ENCODE data around the gene NAA10. TPM values are rescaled to one million over a fixed set of nuclear protein-coding genes. Genes with fewer than 3 reads are reported as not detected.

Gene NAA10
- total RNA-seq, 6 experiments from 2014 or later, result 36.1 to 56.2 (median 39.7) TPM

DNA sequence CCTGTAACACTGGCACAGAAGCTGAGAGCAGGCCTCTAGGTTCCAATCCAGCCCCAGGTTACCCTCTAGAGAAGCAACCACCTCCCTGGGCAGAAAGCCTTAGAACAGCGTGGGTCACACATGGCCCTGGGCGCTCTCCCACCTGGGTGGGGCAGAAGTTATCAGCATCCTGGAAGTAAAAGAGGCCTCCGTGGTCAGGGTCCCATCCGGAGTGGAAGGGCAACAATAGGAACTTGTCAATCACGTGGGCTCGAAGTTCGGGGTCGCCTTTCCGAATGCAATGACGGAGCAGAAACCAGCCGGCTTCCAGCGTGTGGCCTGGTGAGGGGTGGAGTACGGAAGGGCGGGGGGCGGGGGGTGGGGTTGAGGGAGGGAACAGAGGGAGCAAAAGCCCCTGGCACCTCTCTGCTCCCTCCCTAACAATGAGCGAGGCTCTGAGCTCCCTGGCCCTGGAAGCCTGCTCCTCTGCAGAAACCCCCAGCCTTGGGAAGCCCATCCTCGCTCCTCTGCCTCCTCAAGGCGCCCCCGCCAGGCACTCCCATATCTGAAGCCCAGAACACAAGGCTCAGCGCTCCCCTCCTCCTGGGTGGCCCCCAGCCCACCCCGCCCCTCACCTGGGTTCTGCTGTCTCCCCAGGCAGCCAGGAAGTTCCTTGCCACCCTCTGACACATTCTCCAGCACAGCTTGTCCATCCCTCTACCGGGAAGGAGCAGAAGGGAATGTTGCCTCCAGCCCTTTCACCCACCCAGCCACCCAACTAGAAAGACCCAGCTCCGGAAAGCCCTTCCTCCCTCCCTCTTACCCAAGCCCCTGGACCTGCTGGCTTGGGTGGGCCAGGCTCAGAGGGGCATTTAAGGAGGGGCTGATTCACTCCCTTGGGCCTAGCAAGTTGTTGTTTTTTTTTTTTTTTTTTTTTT lies 6.8 kb upstream of the NAA10 start:
- Histone ChIP-seq H3K9me3 (no peaks in the 10 kb centered on the region), H3K36me3 (no peaks in the 10 kb centered on the region), H3K4me3 (no peak overlapping the region), H3K27me3 (no peaks in the 10 kb centered on the region), H3K27ac (no peak overlapping the region), H3K4me1 (no peaks in the 10 kb centered on the region)
- TF ChIP-seq, protein P1, sequence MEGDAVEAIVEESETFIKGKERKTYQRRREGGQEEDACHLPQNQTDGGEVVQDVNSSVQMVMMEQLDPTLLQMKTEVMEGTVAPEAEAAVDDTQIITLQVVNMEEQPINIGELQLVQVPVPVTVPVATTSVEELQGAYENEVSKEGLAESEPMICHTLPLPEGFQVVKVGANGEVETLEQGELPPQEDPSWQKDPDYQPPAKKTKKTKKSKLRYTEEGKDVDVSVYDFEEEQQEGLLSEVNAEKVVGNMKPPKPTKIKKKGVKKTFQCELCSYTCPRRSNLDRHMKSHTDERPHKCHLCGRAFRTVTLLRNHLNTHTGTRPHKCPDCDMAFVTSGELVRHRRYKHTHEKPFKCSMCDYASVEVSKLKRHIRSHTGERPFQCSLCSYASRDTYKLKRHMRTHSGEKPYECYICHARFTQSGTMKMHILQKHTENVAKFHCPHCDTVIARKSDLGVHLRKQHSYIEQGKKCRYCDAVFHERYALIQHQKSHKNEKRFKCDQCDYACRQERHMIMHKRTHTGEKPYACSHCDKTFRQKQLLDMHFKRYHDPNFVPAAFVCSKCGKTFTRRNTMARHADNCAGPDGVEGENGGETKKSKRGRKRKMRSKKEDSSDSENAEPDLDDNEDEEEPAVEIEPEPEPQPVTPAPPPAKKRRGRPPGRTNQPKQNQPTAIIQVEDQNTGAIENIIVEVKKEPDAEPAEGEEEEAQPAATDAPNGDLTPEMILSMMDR (IDR thresholded peaks at IDR 0.05), result no peak
- TF ChIP-seq POLR2A (IDR thresholded peaks at IDR 0.05), result no peak
- WGBS (ENCODE audit: insufficient coverage, low coverage, low lambda C conversion rate, missing lambda C conversion rate), result 40% methylated on average over 18 of the region's 23 CpGs
- no peak for DNase-seq
- no peak for ATAC-seq
- intact Hi-C loops (cut with DNase I), result no loop called here

DNA sequence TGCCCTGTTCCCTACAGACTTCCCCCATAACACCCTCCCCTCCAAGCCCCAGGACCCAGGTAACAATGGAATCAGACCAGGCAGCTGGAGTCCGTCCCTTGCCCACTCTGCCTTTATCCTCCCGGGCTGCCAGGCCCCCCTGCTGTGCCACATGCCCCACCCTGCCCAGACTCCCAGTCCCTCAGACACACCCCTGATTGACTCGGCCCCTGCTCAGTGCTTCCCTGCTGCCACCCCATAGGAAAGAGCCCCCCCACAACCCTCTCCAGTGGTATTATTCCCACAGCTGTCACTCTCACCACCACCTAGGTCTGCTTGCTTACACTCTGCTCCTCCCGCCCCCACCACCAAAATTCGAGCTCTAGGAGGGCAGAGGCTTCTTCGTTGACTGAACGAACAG lies 4.7 kb upstream of the NAA10 start:
- Histone ChIP-seq H3K4me3 (no peak overlapping the region), H3K27ac (no peak overlapping the region), H3K27me3 (no peaks in the 10 kb centered on the region), H3K9me3 (no peaks in the 10 kb centered on the region), H3K4me1 (peaks cover 0 to 5% (median 0%) of the 10 kb centered on the region in 4 donors), H3K36me3 (no peaks in the 10 kb centered on the region)
- DNase-seq, result no peak
- intact Hi-C loops (cut with DNase I), result no loop called here
- no peak for ATAC-seq
- no peak for TF ChIP-seq POLR2A (IDR thresholded peaks at IDR 0.05)
- TF ChIP-seq, protein P1 (IDR thresholded peaks at IDR 0.05), result no peak
- WGBS (ENCODE audit: insufficient coverage, low coverage, low lambda C conversion rate, missing lambda C conversion rate), result 46% methylated on average over 4 of the region's 7 CpGs

DNA sequence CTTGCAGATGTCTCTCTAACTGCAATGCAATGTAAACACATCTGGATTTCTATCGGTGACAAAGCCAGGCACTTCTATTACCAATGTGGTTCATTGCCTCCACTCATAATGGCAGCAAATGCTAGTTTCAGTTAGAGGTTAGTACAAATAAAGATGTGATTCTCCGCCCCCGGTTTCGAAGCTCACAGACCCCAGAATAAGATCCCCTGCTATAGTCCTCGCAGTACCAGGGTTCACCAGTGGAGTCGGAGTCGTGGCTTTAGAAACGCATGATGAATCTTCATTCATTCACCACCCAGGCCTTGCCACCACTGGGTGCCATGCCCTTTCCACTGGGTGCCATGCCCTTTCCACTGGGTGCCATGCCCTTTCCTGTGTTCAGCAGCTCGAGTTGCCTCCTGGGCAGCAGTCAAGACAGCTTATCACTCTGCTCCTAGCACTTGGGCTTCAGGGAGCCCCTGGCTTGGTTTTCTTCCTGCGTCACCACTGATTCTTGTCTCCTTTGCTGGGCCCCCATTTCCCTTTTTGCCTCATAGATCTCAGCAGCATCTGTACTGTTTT lies 3.5 kb upstream of the NAA10 start:
- no peak for DNase-seq
- Histone ChIP-seq H3K9me3 (no peaks in the 10 kb centered on the region), H3K27me3 (no peaks in the 10 kb centered on the region), H3K27ac (no peak overlapping the region), H3K4me3 (no peak overlapping the region), H3K36me3 (no peaks in the 10 kb centered on the region), H3K4me1 (peaks cover 0 to 13% (median 4%) of the 10 kb centered on the region in 4 donors)
- no peak for TF ChIP-seq POLR2A (IDR thresholded peaks at IDR 0.05)
- TF ChIP-seq, protein P1 (IDR thresholded peaks at IDR 0.05), result no peak
- 77% methylated on average over 5 of the region's 10 CpGs for WGBS (ENCODE audit: insufficient coverage, low coverage, low lambda C conversion rate, missing lambda C conversion rate)
- no peak for ATAC-seq
- intact Hi-C loops (cut with DNase I), result no loop called here

DNA sequence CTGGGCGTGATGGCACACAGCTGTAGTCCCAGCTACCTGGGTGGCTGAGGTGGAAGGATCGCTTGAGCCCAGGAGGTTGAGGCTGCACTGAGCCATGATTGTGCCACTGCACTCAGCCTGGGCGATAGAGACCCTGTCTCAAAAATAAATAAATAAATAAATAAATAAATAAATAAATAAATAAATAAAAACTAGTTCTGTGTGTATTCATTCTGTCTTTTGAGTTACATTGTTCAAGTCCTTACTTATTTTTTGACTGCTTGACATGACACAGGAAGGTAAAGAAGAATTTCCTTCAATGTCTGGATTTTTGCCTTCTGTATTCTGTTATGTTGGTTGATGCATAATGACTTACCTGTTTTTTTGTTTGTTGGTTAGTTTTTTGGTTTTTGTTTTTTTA lies 2.2 kb upstream of the NAA10 start:
- no peak for ATAC-seq
- Histone ChIP-seq H3K9me3 (no peaks in the 10 kb centered on the region), H3K4me1 (peaks cover 0 to 13% (median 4%) of the 10 kb centered on the region in 4 donors), H3K27ac (no peak overlapping the region), H3K4me3 (no peak overlapping the region), H3K27me3 (no peaks in the 10 kb centered on the region), H3K36me3 (no peaks in the 10 kb centered on the region)
- 65% methylated on average over 2 of the region's 3 CpGs for WGBS (ENCODE audit: insufficient coverage, low coverage, low lambda C conversion rate, missing lambda C conversion rate)
- TF ChIP-seq POLR2A (IDR thresholded peaks at IDR 0.05), result no peak
- TF ChIP-seq, protein P1 (IDR thresholded peaks at IDR 0.05), result no peak
- intact Hi-C loops (cut with DNase I), result no loop called here
- DNase-seq, result no peak
